ENCODE data around the gene CCDC12.

Gene CCDC12

DNA sequence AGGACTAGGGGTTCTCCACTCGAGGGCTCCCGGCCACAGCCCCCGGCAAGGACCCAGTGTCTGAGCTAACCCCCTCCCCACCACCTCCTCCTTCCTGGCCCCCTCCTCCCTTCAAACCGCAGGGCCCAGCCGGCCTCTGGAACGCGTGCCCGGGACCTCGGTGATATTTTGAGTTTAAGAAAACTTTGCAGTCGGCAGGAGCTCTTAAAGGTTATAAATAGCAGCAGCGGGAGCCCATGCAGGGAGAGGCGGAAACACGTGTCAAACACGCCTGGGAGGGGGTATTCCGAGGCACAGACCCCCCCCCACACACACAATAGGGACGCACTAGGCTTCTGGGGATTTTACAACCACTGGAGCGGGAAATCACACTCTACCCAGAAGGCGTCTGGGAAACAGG, 102.1 kb downstream of the CCDC12 start:
- DNase-seq (ENCODE audit: low read depth in 2 of 2), result no peak

DNA sequence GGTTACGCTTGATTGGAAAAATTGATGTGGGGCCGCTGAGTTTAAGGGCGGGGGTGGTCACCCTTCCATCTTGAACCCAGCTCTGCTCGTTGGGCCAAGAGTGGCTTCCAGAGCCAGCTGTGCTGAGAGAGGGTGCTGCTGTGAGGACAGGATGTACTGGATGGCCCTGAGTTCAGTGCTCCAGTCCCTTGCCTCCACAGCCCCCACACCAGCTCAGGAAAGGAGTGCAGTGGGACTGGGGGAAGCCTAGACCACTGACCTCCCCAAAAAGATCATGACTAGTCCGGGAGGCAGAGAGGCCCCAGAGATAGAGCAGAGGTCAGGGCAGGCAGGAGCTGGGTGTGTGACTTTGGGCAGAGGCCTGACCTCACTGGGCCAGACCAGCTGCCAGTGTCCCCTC, 103.0 kb downstream of the CCDC12 start:
- no peak for DNase-seq (ENCODE audit: low read depth in 2 of 2)

Data from stimulated activated CD8-positive, alpha-beta memory T cell treated with anti-CD3 and anti-CD28 coated beads, Interleukin-2, amount 100 ng/mL, for 48 hours (primary cell).